HL-60 (cell line): Measurements from ENCODE around the gene DPP4.

Source experiments
- DNase-seq, 2 experiments: peaks; one replicate each; pipeline ENCODE4 v3.0.0-alpha.2; 2010 to 2020; ENCODE audit warnings: low read depth in 1 of 2, low spot score in 1 of 2
- H3K27ac ChIP-seq: fragments of 250-450 bp; sonication (Bioruptor Pico); replicated peaks from 2 replicates; pipeline ENCODE4 v1.5.1; 2020; ENCODE audit warnings: mild to moderate bottlenecking, moderate library complexity
- H3K27me3 ChIP-seq: fragments of 250-450 bp; sonication (Bioruptor Pico); 2 replicates; pipeline ENCODE4 v1.5.1; 2021; ENCODE audit warnings: mild to moderate bottlenecking, moderate library complexity; ENCODE audit not compliant: insufficient read depth, poor library complexity, severe bottlenecking
- H3K4me3 ChIP-seq: replicated peaks from 2 replicates; pipeline ENCODE4 v1.5.1; 2011; ENCODE audit warnings: mild to moderate bottlenecking, control low read depth, low read length; ENCODE audit not compliant: insufficient read depth
- GABPA ChIP-seq: IDR thresholded peaks from 2 replicates; pipeline ENCODE4 v1.6.1; 2012; ENCODE audit warnings: low read depth
- POLR2AphosphoS5 ChIP-seq: IDR thresholded peaks from 2 replicates; pipeline ENCODE4 v1.6.1; 2012; ENCODE audit warnings: low read depth
- SPI1 ChIP-seq: IDR thresholded peaks from 2 replicates; pipeline ENCODE4 v1.6.1; 2012; ENCODE audit warnings: low read depth, mild to moderate bottlenecking, borderline replicate concordance
- TF ChIP-seq, protein P1 (sequence below): IDR thresholded peaks from 2 replicates; pipeline ENCODE4 v1.6.1; 2012; ENCODE audit warnings: low read depth; ENCODE audit not compliant: insufficient replicate concordance
- TF ChIP-seq, protein P2 (sequence below): IDR thresholded peaks from one replicate; pipeline ENCODE4 v1.5.1; 2011; ENCODE audit warnings: low read length, control low read depth, inconsistent platforms; ENCODE audit not compliant: insufficient read depth

DPP4 gene

DNA sequence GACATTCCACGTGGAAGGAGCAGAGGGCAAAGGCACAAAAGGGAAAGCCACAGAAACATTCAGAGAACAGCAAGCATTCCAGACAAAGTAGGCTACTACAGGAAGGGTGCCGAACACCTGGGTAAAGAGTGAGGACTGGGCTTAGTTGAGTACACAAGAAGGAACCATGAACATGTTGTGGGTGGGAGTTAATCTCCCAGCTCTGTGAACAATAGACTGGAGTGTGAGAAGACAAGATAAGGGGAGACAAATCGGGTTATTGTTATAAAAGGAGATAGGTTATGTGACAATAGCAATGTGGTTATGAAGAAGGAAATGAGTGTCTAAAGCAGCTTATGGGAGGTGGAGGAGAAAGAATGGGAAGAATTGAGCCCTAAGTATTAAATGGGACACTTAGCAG, 70.0 kb downstream of the DPP4 start:
- Histone ChIP-seq H3K27me3 (no peaks in the 10 kb centered on the region), H3K4me3 (no peak overlapping the region), H3K27ac (no peak overlapping the region)
- DNase-seq: no peak
- TF ChIP-seq SPI1 (no peak), GABPA (no peak), POLR2AphosphoS5 (no peak)
- TF ChIP-seq, protein P1, sequence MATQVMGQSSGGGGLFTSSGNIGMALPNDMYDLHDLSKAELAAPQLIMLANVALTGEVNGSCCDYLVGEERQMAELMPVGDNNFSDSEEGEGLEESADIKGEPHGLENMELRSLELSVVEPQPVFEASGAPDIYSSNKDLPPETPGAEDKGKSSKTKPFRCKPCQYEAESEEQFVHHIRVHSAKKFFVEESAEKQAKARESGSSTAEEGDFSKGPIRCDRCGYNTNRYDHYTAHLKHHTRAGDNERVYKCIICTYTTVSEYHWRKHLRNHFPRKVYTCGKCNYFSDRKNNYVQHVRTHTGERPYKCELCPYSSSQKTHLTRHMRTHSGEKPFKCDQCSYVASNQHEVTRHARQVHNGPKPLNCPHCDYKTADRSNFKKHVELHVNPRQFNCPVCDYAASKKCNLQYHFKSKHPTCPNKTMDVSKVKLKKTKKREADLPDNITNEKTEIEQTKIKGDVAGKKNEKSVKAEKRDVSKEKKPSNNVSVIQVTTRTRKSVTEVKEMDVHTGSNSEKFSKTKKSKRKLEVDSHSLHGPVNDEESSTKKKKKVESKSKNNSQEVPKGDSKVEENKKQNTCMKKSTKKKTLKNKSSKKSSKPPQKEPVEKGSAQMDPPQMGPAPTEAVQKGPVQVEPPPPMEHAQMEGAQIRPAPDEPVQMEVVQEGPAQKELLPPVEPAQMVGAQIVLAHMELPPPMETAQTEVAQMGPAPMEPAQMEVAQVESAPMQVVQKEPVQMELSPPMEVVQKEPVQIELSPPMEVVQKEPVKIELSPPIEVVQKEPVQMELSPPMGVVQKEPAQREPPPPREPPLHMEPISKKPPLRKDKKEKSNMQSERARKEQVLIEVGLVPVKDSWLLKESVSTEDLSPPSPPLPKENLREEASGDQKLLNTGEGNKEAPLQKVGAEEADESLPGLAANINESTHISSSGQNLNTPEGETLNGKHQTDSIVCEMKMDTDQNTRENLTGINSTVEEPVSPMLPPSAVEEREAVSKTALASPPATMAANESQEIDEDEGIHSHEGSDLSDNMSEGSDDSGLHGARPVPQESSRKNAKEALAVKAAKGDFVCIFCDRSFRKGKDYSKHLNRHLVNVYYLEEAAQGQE: no peak
- TF ChIP-seq, protein P2, sequence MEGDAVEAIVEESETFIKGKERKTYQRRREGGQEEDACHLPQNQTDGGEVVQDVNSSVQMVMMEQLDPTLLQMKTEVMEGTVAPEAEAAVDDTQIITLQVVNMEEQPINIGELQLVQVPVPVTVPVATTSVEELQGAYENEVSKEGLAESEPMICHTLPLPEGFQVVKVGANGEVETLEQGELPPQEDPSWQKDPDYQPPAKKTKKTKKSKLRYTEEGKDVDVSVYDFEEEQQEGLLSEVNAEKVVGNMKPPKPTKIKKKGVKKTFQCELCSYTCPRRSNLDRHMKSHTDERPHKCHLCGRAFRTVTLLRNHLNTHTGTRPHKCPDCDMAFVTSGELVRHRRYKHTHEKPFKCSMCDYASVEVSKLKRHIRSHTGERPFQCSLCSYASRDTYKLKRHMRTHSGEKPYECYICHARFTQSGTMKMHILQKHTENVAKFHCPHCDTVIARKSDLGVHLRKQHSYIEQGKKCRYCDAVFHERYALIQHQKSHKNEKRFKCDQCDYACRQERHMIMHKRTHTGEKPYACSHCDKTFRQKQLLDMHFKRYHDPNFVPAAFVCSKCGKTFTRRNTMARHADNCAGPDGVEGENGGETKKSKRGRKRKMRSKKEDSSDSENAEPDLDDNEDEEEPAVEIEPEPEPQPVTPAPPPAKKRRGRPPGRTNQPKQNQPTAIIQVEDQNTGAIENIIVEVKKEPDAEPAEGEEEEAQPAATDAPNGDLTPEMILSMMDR: no peak

DNA sequence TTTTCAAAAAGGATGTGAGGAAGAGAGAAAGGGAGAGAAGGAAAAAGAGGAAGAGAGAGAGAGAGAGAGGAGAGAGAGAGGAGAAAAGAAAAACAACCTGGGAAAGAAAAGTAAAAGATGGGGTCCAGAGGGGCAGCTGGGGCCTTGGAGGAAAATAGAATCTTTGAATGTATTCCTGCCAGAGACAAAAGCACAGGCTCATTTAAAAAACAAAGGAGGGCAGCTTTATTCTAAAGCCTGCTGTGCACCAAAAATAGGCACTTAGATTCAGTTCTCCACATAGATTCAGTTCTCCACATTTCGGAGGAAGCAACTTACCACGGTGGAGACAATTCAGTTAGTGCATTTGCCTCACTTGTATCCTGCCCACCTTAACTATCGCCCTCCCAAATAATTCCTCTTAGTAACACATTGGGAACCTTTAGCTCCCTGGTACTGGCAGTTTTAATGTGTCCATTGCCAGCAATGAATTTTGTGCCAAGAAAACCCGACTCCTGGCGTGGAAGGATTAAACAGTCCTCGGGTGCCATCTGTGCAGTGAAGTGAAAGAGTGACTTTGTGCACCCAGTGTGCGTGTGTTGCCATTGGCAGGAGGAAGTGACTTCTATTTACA, 71.3 kb downstream of the DPP4 start:
- no peak for DNase-seq
- Histone ChIP-seq H3K27ac (no peak overlapping the region), H3K27me3 (no peaks in the 10 kb centered on the region), H3K4me3 (no peak overlapping the region)
- TF ChIP-seq GABPA (no peak), POLR2AphosphoS5 (no peak), SPI1 (no peak)
- TF ChIP-seq, protein P2: no peak
- TF ChIP-seq, protein P1: no peak

DNA sequence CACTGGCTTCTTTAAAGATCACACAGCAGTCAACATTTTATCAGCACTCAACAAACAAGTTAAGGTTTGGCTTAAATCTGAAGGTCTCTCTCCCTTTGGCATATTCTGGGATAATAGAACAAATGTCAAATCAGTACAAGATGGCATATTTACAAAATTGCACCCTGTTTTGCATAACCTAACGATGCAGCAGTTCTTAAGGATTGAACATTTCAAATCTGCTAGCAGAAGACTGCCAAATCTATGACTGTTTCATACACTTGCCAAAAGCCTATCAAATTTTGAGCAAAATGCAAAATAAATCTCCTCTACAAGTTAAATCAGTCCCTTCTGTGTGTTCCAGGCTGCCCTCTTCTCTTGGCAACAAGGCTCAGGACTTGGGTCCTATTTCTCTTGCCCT, 73.6 kb downstream of the DPP4 start:
- no peak overlapping the region for H3K4me3 ChIP-seq
- DNase-seq: no peak
- H3K27me3 ChIP-seq: no peaks in the 10 kb centered on the region
- TF ChIP-seq GABPA: no peak
- TF ChIP-seq SPI1: no peak
- TF ChIP-seq, protein P1: no peak
- no peak for TF ChIP-seq POLR2AphosphoS5
- TF ChIP-seq, protein P2: no peak
- no peak overlapping the region for H3K27ac ChIP-seq
